Measurements from ENCODE around the gene TMIE.

Gene TMIE

GRCh38 chr3:46669191-46669999, 31.8 kb upstream of the TMIE start:
- DNase-seq (ENCODE audit: low read depth) = no peak

- no peak for DNase-seq (ENCODE audit: low read depth)
Observed at GRCh38 chr3:46670000-46670890, 30.9 kb upstream of the TMIE start.

DNA sequence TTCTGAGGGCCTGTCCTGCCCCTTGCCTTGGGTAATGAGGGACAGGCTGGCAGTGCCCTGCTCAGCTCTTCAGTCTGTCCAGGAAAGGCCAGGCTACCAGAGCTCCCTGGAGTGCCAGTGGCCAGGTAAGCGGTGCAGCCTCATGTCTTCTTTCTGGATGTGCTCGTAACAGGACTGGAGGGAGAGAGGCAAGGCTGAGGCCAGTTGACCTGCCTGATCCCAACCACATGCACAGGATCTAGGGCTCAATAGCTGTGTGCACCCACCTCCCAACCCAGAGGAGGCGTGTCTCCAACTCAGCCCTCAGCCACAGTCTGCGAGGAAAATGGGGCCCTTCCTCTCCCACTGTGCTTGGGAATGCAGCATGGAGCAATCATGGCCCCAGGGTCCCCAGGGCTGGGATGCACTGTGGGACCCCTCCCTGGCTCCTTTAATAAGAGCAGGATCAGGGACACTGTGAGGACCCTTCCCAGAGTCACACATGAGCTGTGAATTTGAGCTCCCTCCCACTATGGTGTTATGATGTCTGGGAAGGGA, 30.2 kb upstream of the TMIE start:
- DNase-seq (ENCODE audit: low read depth) = no peak

DNA sequence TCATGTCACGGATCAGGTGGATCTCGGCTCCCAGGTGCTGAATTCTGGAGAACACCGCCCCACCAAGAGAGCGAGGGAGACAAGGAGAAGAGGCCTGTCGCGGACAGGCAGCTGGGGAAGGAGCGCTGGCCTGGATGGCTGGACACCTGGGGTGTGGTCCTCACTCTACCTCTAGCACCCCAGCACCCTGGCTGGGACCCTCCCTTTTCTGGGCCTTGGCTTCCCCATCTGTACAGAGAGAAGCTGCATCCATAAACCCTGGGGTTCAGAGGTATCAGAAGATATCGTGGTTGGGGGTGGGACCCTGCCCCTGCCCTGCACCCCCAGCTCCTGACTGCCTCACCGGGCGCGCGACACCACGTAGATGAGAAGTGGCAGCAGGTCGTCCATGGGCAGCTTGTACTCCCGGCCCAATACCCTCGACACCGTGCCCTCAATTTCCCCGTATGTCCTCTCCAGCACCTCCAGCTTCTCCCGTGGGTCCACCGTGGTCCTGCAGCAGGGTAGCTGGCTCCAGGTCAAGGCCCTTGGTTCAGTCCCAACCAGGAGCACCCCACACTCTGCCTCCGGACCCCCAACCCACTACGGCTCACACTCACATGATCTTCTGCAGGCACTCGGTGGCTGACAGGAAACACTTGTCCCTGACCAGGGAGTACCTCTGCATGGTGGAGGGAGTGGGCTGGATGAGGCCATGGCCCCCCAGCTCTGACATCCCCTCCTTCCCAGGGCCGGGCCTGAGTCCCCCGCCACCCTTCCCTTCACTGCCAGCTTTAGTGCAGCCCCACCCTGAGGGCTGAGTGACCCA, 29.4 kb upstream of the TMIE start:
- no peak for DNase-seq (ENCODE audit: low read depth)

DNA sequence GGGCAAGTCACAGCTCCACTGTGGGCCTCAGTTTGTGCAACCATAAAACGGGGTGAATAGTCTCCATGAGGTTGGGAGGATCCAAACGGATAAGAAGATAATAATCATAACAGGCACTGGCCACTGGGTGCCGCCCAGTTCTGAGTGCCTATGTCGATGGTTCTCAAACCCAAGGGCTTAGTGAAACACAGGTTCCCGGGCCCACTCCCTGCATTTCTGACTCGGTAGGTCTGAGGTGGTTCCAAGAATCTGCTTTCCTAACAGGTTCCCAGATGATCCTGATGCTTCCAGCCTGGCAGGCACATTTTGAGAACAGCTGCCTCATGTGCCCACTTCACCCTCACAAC, 28.9 kb upstream of the TMIE start:
- no peak for DNase-seq (ENCODE audit: low read depth)

DNA sequence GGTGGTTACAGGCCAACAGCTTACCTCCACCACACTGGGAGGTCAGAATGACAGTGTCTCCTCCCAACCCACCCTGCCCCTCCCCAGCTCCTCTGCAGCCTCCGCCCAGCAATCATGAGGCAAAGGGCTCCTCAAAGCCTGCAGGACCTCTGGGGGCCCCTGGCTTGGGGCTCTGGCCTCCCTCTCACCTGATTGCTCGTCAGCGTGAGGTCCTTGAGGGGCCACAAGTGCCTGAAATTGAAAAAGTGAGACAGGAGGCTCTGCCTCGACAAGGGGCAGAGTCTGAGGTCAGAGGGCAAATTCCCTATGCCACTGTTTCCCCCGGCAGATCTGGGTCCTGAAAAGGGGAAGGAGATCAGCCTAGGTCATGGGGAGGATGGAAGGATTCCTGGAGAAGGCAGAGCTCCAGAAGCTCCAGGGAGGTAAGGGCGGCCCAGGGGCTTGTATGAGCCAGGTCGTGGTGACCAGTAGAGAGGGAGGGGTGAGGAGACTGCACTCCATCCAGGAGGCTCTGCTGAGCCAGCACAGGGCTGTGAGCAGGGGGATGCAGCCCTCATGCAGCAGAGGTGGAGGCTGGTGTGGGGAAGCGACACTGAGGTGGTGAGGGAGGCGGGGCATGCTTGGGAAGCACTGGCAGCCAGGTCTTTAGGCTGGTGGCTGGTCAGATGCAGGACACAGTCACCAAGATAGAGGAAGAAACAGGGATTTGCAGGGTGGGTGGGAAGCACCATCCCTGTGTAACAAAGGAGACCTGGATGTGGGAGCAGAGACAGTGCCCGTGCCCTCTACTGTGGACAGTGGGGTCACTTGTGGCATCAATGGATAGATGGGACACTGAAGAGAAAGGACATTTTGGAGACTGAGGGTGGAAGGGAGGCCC, 27.8 kb upstream of the TMIE start:
- DNase-seq (ENCODE audit: low read depth) = no peak

- peak; percentile 20 for DNase-seq (ENCODE audit: low read depth)
Observed at GRCh38 chr3:46674031-46674845, 27.0 kb upstream of the TMIE start.

DNA sequence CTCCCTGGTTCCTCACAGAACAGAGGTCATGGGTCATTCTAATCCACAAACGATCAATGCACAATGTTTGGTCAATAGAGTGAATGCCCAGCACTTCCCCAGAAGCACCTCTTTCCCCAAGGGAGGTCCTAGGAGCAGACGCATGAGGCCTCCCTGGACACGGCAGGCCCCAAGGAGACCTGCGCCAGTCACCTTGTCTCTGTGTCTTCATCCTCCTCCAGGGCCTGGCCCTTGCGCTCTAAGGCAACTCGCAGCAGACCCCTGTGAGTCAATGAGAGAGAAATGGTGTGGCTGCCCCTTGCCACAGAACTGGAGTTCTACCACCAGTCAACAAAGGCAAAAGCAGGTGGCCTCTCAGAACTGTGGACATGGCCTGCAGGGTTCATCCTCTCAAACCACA, 25.8 kb upstream of the TMIE start:
- no peak for DNase-seq (ENCODE audit: low read depth)

- peak; percentile 47 for DNase-seq (ENCODE audit: low read depth)
Observed at GRCh38 chr3:46675843-46676567, 25.2 kb upstream of the TMIE start.

- DNase-seq (ENCODE audit: low read depth) = no peak
Observed at GRCh38 chr3:46676601-46677410, 24.4 kb upstream of the TMIE start.

DNA sequence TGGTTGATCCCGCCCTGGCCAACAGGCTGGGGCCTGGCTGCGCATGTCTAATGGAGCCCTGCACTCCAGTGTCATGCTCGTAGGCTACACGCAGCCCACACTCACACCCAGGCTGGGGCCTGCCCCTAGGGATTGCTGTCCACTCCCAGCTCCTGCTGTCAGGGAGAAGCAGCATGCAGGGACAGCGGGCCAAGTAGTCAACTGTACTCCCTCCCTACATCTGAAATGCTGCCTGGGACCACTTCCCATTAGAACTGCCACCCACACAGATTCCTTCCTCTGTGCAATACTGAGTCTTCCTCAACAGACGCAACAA, 23.8 kb upstream of the TMIE start:
- DNase-seq (ENCODE audit: low read depth) = no peak

- DNase-seq (ENCODE audit: low read depth) = no peak
Observed at GRCh38 chr3:46678280-46678679, 22.9 kb upstream of the TMIE start.

- DNase-seq (ENCODE audit: low read depth) = no peak
Observed at GRCh38 chr3:46679681-46680080, 21.5 kb upstream of the TMIE start.

GRCh38 chr3:46680298-46680826, 20.8 kb upstream of the TMIE start:
- DNase-seq (ENCODE audit: low read depth) = no peak

DNA sequence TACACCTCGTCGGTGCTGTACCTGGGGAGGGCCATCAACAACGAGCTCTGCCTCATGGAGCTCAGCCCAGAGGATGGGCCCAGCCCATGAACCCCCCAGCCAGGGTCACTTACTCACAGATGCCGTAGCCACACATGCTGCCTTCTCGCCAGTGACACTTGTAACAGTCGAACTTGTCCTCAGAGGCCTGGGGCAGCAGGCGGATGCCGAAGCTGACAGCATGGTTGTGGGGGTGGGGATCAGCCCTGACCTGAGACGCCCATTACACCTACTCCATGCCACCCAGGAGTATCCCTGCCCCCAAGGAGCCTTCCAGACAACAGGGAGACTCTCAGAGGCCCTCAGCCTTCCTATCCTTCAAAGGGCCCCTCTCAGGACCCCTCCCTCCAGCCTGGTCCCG, 19.8 kb upstream of the TMIE start:
- no peak for DNase-seq (ENCODE audit: low read depth)

- no peak for DNase-seq (ENCODE audit: low read depth)
Observed at GRCh38 chr3:46681856-46682540, 19.2 kb upstream of the TMIE start.

- DNase-seq (ENCODE audit: low read depth) = no peak
Observed at GRCh38 chr3:46682974-46683373, 18.2 kb upstream of the TMIE start.

GRCh38 chr3:46684891-46685290, 16.3 kb upstream of the TMIE start:
- DNase-seq (ENCODE audit: low read depth) = peak; percentile 60

Measured in ELR (cell line).